HL-60 (cell line): ENCODE measurements around the gene METTL23.

Experiments used
- DNase-seq, 2 experiments: peaks; one replicate each; pipeline ENCODE4 v3.0.0-alpha.2; 2010 to 2020; ENCODE audit warnings: low read depth in 1 of 2, low spot score in 1 of 2
- H3K27ac ChIP-seq: fragments of 250-450 bp; sonication (Bioruptor Pico); replicated peaks from 2 replicates; pipeline ENCODE4 v1.5.1; 2020; ENCODE audit warnings: mild to moderate bottlenecking, moderate library complexity
- H3K27me3 ChIP-seq: fragments of 250-450 bp; sonication (Bioruptor Pico); 2 replicates; pipeline ENCODE4 v1.5.1; 2021; ENCODE audit warnings: mild to moderate bottlenecking, moderate library complexity; ENCODE audit not compliant: insufficient read depth, poor library complexity, severe bottlenecking
- H3K4me3 ChIP-seq: replicated peaks from 2 replicates; pipeline ENCODE4 v1.5.1; 2011; ENCODE audit warnings: mild to moderate bottlenecking, control low read depth, low read length; ENCODE audit not compliant: insufficient read depth
- GABPA ChIP-seq: IDR thresholded peaks from 2 replicates; pipeline ENCODE4 v1.6.1; 2012; ENCODE audit warnings: low read depth
- POLR2AphosphoS5 ChIP-seq: IDR thresholded peaks from 2 replicates; pipeline ENCODE4 v1.6.1; 2012; ENCODE audit warnings: low read depth
- SPI1 ChIP-seq: IDR thresholded peaks from 2 replicates; pipeline ENCODE4 v1.6.1; 2012; ENCODE audit warnings: low read depth, mild to moderate bottlenecking, borderline replicate concordance
- TF ChIP-seq, protein P1 (sequence below): IDR thresholded peaks from one replicate; pipeline ENCODE4 v1.5.1; 2011; ENCODE audit warnings: low read length, control low read depth, inconsistent platforms; ENCODE audit not compliant: insufficient read depth
- TF ChIP-seq, protein P2 (sequence below): IDR thresholded peaks from 2 replicates; pipeline ENCODE4 v1.6.1; 2012; ENCODE audit warnings: low read depth; ENCODE audit not compliant: insufficient replicate concordance

METTL23 gene

DNA sequence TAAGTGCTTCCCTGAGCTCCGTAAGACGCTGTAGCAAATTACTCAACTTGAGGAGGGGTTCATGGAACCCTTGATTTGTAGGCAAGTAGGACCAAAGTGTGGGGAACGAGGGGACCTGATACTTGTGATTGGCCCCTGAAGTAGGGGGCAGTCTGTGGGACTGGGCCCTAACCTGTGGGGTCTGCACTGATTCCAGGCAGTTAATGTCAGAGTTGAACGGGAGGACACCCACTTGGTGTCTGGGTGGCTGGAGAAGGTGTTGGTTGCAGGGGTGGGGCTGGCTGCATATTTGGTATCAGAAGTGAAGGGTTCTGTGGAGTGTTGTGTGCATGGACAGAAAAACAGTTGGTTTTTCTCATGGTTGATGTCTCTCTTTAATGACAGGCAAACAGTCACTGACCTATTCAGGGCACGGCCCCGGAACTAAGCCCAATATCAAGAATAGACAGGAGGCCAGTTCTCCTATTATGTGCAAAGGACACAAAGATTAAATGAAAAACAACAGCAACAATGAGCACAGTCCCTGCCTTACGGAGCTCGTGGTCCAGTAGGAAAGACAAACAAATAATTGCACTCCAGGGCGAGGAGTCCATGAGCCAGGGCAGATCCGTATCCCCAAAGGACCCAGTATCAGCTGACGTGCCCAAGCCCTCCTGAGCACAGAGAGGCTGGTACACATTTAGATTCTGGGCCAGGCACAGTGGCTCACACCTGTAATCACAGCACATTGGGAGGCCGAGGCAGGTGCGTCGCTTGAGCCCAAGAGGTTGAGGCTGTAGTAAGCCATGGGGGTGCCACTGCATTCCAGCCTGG is 35.1 kb upstream of the METTL23 start:
- DNase-seq: no peak
- Histone ChIP-seq H3K4me3 (no peak overlapping the region), H3K27ac (no peak overlapping the region), H3K27me3 (no peaks in the 10 kb centered on the region)
- TF ChIP-seq POLR2AphosphoS5: no peak
- TF ChIP-seq, protein P1, sequence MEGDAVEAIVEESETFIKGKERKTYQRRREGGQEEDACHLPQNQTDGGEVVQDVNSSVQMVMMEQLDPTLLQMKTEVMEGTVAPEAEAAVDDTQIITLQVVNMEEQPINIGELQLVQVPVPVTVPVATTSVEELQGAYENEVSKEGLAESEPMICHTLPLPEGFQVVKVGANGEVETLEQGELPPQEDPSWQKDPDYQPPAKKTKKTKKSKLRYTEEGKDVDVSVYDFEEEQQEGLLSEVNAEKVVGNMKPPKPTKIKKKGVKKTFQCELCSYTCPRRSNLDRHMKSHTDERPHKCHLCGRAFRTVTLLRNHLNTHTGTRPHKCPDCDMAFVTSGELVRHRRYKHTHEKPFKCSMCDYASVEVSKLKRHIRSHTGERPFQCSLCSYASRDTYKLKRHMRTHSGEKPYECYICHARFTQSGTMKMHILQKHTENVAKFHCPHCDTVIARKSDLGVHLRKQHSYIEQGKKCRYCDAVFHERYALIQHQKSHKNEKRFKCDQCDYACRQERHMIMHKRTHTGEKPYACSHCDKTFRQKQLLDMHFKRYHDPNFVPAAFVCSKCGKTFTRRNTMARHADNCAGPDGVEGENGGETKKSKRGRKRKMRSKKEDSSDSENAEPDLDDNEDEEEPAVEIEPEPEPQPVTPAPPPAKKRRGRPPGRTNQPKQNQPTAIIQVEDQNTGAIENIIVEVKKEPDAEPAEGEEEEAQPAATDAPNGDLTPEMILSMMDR: no peak
- no peak for TF ChIP-seq SPI1
- TF ChIP-seq, protein P2, sequence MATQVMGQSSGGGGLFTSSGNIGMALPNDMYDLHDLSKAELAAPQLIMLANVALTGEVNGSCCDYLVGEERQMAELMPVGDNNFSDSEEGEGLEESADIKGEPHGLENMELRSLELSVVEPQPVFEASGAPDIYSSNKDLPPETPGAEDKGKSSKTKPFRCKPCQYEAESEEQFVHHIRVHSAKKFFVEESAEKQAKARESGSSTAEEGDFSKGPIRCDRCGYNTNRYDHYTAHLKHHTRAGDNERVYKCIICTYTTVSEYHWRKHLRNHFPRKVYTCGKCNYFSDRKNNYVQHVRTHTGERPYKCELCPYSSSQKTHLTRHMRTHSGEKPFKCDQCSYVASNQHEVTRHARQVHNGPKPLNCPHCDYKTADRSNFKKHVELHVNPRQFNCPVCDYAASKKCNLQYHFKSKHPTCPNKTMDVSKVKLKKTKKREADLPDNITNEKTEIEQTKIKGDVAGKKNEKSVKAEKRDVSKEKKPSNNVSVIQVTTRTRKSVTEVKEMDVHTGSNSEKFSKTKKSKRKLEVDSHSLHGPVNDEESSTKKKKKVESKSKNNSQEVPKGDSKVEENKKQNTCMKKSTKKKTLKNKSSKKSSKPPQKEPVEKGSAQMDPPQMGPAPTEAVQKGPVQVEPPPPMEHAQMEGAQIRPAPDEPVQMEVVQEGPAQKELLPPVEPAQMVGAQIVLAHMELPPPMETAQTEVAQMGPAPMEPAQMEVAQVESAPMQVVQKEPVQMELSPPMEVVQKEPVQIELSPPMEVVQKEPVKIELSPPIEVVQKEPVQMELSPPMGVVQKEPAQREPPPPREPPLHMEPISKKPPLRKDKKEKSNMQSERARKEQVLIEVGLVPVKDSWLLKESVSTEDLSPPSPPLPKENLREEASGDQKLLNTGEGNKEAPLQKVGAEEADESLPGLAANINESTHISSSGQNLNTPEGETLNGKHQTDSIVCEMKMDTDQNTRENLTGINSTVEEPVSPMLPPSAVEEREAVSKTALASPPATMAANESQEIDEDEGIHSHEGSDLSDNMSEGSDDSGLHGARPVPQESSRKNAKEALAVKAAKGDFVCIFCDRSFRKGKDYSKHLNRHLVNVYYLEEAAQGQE: no peak
- TF ChIP-seq GABPA: no peak

DNA sequence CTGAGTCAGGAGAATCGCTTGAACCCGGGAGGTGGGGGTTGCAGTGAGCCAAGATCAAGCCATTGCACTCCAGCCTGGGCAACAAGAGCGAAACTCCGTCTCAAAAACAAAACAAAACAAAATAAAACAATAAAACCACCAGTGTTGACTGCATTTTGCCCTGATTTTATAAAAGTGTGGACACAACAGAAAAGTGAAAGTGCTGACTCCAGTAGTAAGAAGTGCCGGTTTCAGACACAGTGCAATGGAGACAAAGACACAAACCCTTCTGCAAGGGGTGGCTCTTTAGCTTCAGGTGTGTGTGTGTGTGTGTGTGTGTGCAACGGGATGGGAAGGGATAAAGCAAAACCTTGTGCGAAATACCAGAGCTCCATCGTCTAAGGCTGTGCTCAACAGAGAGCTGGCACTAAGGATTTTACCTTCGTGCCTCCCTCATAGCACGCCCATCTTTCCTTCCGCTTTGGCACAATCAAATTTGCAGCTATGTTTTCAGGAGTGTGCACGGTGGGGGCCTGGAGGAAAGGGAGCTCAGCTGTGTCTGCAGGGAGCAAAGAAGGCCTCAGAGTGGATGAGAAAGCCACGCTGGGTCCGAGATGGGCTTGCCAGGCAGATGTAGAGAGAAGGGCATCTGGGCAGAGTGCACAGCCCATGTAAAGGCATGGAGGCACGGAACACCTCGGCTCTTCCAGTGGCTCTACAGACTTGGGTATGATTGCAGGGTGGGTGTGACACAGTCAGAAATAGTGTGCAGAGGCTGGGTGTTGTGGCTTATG is 31.4 kb upstream of the METTL23 start:
- no peak overlapping the region for H3K4me3 ChIP-seq
- H3K27me3 ChIP-seq: no peaks in the 10 kb centered on the region
- TF ChIP-seq, protein P1: no peak
- TF ChIP-seq GABPA: no peak
- TF ChIP-seq POLR2AphosphoS5: no peak
- no peak for TF ChIP-seq SPI1
- TF ChIP-seq, protein P2: no peak
- H3K27ac ChIP-seq: no peak overlapping the region
- no peak for DNase-seq

DNA sequence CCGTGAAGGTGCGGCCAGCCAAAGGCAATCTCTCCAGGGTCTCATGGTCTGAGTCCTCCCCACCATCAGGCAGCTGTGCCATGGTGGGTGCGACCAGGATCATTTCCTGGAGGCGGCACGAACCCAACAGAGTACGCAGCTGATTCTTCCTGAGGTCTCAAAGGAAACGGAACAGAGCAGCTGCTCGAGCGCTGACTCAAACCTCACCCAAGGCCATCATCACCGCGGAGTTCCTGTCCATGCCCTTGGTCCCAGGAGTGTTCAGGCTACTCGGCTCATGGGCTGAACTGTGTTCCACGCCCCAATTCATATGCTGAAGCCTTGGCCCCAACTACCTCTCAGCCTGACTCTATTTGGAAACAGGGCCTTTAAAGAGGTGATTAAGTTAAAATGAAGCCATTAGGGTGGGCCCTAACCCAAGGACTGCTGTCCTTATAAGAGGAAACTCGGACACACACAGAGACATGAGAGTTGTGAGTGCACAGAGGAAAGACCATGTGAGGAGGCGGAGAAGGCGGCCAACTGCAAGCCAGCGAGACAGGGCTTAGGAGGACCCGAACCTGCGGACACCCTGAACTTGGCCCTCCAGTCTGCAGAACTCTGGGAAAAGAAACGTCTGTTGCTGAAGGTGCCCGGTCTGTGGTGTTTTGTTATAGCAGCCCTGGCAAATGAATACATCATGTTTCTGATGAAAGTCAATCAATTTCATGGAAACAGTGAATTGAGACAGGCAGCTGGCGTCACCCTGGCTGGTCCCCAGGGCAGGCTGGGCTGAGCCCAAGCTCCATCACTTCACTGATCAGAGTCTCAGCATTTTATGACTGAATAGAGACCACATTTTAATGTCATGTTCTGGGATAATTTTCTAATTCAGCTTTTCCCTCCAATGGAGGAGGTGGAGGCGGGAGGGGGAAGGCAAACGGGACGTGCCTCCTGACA is 29.6 kb upstream of the METTL23 start:
- TF ChIP-seq SPI1 (no peak), GABPA (no peak)
- TF ChIP-seq, protein P1: no peak
- TF ChIP-seq, protein P2: no peak
- no peak overlapping the region for H3K4me3 ChIP-seq
- no peaks in the 10 kb centered on the region for H3K27me3 ChIP-seq
- H3K27ac ChIP-seq: no peak overlapping the region
- no peak for DNase-seq
